ENCODE results near the gene PARD3B. TPM values are rescaled to one million over a fixed set of nuclear protein-coding genes. Genes with fewer than 3 reads are reported as not detected.

PARD3B gene
- total and polyA plus RNA-seq, 2 of the 8 experiments (the other 6 are each of a cell fraction or from before 2014, with no cell fraction given), result 1.2 to 5.7 TPM

DNA sequence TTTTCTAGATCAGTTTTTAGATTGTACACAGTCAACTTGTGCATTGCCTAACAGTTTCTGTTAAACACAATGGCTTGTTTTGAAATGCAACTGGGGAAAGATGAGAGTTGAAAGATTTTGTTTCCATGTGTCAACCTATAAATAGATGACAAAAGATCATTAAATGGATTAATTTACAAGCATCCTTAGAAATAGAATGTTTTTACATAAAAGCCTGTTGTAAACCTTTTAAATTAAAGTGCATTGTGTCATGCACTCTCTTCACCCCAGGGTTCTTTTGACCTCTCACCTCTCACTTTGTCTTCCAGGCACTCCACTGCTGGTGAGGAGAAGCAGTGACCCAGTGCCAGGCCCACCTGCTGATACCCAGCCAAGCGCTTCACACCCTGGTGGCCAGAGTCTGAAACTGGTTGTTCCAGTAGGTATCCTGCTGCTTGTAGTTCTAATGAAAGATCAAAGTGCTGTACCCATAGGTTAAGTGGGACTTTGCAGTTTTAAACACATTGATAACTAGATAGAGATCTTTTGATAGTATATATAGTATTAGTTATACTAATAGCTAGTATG is 502.1 kb downstream of the PARD3B start (continued):
- TF ChIP-seq, protein P1, sequence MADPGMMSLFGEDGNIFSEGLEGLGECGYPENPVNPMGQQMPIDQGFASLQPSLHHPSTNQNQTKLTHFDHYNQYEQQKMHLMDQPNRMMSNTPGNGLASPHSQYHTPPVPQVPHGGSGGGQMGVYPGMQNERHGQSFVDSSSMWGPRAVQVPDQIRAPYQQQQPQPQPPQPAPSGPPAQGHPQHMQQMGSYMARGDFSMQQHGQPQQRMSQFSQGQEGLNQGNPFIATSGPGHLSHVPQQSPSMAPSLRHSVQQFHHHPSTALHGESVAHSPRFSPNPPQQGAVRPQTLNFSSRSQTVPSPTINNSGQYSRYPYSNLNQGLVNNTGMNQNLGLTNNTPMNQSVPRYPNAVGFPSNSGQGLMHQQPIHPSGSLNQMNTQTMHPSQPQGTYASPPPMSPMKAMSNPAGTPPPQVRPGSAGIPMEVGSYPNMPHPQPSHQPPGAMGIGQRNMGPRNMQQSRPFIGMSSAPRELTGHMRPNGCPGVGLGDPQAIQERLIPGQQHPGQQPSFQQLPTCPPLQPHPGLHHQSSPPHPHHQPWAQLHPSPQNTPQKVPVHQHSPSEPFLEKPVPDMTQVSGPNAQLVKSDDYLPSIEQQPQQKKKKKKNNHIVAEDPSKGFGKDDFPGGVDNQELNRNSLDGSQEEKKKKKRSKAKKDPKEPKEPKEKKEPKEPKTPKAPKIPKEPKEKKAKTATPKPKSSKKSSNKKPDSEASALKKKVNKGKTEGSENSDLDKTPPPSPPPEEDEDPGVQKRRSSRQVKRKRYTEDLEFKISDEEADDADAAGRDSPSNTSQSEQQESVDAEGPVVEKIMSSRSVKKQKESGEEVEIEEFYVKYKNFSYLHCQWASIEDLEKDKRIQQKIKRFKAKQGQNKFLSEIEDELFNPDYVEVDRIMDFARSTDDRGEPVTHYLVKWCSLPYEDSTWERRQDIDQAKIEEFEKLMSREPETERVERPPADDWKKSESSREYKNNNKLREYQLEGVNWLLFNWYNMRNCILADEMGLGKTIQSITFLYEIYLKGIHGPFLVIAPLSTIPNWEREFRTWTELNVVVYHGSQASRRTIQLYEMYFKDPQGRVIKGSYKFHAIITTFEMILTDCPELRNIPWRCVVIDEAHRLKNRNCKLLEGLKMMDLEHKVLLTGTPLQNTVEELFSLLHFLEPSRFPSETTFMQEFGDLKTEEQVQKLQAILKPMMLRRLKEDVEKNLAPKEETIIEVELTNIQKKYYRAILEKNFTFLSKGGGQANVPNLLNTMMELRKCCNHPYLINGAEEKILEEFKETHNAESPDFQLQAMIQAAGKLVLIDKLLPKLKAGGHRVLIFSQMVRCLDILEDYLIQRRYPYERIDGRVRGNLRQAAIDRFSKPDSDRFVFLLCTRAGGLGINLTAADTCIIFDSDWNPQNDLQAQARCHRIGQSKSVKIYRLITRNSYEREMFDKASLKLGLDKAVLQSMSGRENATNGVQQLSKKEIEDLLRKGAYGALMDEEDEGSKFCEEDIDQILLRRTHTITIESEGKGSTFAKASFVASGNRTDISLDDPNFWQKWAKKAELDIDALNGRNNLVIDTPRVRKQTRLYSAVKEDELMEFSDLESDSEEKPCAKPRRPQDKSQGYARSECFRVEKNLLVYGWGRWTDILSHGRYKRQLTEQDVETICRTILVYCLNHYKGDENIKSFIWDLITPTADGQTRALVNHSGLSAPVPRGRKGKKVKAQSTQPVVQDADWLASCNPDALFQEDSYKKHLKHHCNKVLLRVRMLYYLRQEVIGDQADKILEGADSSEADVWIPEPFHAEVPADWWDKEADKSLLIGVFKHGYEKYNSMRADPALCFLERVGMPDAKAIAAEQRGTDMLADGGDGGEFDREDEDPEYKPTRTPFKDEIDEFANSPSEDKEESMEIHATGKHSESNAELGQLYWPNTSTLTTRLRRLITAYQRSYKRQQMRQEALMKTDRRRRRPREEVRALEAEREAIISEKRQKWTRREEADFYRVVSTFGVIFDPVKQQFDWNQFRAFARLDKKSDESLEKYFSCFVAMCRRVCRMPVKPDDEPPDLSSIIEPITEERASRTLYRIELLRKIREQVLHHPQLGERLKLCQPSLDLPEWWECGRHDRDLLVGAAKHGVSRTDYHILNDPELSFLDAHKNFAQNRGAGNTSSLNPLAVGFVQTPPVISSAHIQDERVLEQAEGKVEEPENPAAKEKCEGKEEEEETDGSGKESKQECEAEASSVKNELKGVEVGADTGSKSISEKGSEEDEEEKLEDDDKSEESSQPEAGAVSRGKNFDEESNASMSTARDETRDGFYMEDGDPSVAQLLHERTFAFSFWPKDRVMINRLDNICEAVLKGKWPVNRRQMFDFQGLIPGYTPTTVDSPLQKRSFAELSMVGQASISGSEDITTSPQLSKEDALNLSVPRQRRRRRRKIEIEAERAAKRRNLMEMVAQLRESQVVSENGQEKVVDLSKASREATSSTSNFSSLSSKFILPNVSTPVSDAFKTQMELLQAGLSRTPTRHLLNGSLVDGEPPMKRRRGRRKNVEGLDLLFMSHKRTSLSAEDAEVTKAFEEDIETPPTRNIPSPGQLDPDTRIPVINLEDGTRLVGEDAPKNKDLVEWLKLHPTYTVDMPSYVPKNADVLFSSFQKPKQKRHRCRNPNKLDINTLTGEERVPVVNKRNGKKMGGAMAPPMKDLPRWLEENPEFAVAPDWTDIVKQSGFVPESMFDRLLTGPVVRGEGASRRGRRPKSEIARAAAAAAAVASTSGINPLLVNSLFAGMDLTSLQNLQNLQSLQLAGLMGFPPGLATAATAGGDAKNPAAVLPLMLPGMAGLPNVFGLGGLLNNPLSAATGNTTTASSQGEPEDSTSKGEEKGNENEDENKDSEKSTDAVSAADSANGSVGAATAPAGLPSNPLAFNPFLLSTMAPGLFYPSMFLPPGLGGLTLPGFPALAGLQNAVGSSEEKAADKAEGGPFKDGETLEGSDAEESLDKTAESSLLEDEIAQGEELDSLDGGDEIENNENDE (IDR thresholded peaks at IDR 0.05; ENCODE audit: insufficient replicate concordance, low read length), result peak; percentile 72

Data from H1 (cell line).